IMR-90 (cell line): ENCODE results near the gene CLDN7. TPM values are rescaled to one million over a fixed set of nuclear protein-coding genes. Genes with fewer than 3 reads are reported as not detected.

Experiments
- ATAC-seq: fragments of 200-7000 bp; cut with Tn5 transposase; 2 replicates; pipeline ENCODE4 v1.9.1; 2020; ENCODE audit warnings: low read depth, mild to moderate bottlenecking, moderate library complexity
- BruUV-seq: library from RNA; stranded (reverse); fragments of 400-500 nt; replicated peaks from 2 replicates; lab custom pipeline; 2021; lab: Mats Ljungman, UMichigan
- CTCF ChIA-PET: fragments of 300-600 bp; formaldehyde crosslinking; extraction: SDS; loops from one replicate; lab custom pipeline; 2021; ENCODE audit warnings: antibody characterized with exemption; lab: Yijun Ruan, JAX
- POLR2A ChIA-PET: fragments of 300-600 bp; sonication (Branson Sonifier 250); formaldehyde crosslinking; loops from one replicate; lab custom pipeline; 2022; ENCODE audit warnings: antibody characterized with exemption; ENCODE audit not compliant: unreplicated experiment; lab: Charles Lee
- DNase-seq: peaks from one replicate; pipeline ENCODE4 v3.0.0; 2013
- H2AFZ ChIP-seq: replicated peaks from 2 replicates; pipeline ENCODE3; 2013; ENCODE audit warnings: low read length, mild to moderate bottlenecking; ENCODE audit not compliant: poor library complexity
- H2AK5ac ChIP-seq: 2 replicates; pipeline ENCODE4 v1.6.1; 2013; ENCODE audit warnings: low read depth, low read length, inconsistent platforms
- H2AK9ac ChIP-seq: replicated peaks from 2 replicates; pipeline ENCODE3; 2013; ENCODE audit warnings: mild to moderate bottlenecking, low read depth, low read length, moderate library complexity; ENCODE audit not compliant: poor library complexity
- H2BK120ac ChIP-seq: 2 replicates; pipeline ENCODE4 v1.6.1; 2013; ENCODE audit warnings: low read depth, low read length, inconsistent platforms
- H2BK15ac ChIP-seq: 3 replicates; pipeline ENCODE4 v1.6.1; 2013; ENCODE audit warnings: low read depth, low read length, inconsistent platforms
- H2BK20ac ChIP-seq: 2 replicates; pipeline ENCODE4 v1.6.1; 2013; ENCODE audit warnings: low read depth, mild to moderate bottlenecking, inconsistent platforms, low read length, moderate library complexity
- H2BK5ac ChIP-seq: 2 replicates; pipeline ENCODE4 v1.6.1; 2013; ENCODE audit warnings: mild to moderate bottlenecking, low read depth, low read length, inconsistent platforms; ENCODE audit not compliant: poor library complexity, severe bottlenecking
- H3K14ac ChIP-seq: replicated peaks from 2 replicates; pipeline ENCODE4 v1.6.1; 2013; ENCODE audit warnings: low read depth, low read length, inconsistent platforms
- H3K18ac ChIP-seq: 2 replicates; pipeline ENCODE4 v1.6.1; 2013; ENCODE audit warnings: low read depth, low read length, control low read depth
- H3K23ac ChIP-seq: 2 replicates; pipeline ENCODE4 v1.6.1; 2013; ENCODE audit warnings: low read depth, low read length, inconsistent platforms
- H3K27ac ChIP-seq: 2 replicates; pipeline ENCODE4 v1.5.1; 2013; ENCODE audit warnings: mild to moderate bottlenecking, control low read depth, low read length; ENCODE audit not compliant: insufficient read depth
- H3K27me3 ChIP-seq: 2 replicates; pipeline ENCODE4 v1.6.1; 2013; ENCODE audit warnings: low read length; ENCODE audit not compliant: control insufficient read depth, insufficient read depth
- H3K36me3 ChIP-seq: 2 replicates; pipeline ENCODE4 v1.6.1; 2013; ENCODE audit warnings: low read length, mixed read lengths; ENCODE audit not compliant: control insufficient read depth, insufficient read depth
- H3K4ac ChIP-seq: 2 replicates; pipeline ENCODE4 v1.6.1; 2013; ENCODE audit warnings: low read depth, low read length, inconsistent platforms
- H3K4me1 ChIP-seq: 2 replicates; pipeline ENCODE4 v1.6.1; 2013; ENCODE audit warnings: low read length, mixed read lengths; ENCODE audit not compliant: control insufficient read depth, insufficient read depth
- H3K4me2 ChIP-seq: 2 replicates; pipeline ENCODE4 v1.6.1; 2013; ENCODE audit warnings: low read depth, mild to moderate bottlenecking, control low read depth, low read length, moderate library complexity
- H3K4me3 ChIP-seq: 2 replicates; pipeline ENCODE4 v1.5.1; 2013; ENCODE audit warnings: low read depth, mild to moderate bottlenecking, control low read depth, low read length, moderate library complexity; ENCODE audit not compliant: insufficient read depth
- H3K56ac ChIP-seq: 2 replicates; pipeline ENCODE4 v1.6.1; 2013; ENCODE audit warnings: low read length, inconsistent platforms; ENCODE audit not compliant: insufficient read depth; ENCODE audit errors: extremely low read depth
- H3K79me1 ChIP-seq, 2 experiments: 2 replicates each; pipeline ENCODE4 v1.6.1; 2013; ENCODE audit warnings: low read length in 2 of 2, inconsistent platforms in 1 of 2, low read depth in 1 of 2
- H3K9ac ChIP-seq: 2 replicates; pipeline ENCODE4 v1.6.1; 2013; ENCODE audit warnings: low read depth, low read length, control low read depth
- H3K9me1 ChIP-seq: 2 replicates; pipeline ENCODE4 v1.6.1; 2013; ENCODE audit warnings: low read length, inconsistent platforms; ENCODE audit not compliant: insufficient read depth
- H3K9me3 ChIP-seq: 2 replicates; pipeline ENCODE4 v1.6.1; 2013; ENCODE audit warnings: low read length; ENCODE audit not compliant: control insufficient read depth, insufficient read depth
- H4K20me1 ChIP-seq: 2 replicates; pipeline ENCODE4 v1.6.1; 2013; ENCODE audit warnings: low read length, inconsistent platforms; ENCODE audit not compliant: insufficient read depth
- H4K5ac ChIP-seq: 2 replicates; pipeline ENCODE4 v1.6.1; 2013; ENCODE audit warnings: mild to moderate bottlenecking, low read depth, low read length, control low read depth
- H4K8ac ChIP-seq, 2 experiments: 2 replicates each; pipeline ENCODE4 v1.6.1; 2013; ENCODE audit warnings: low read depth in 2 of 2, low read length in 2 of 2, control low read depth in 1 of 2, inconsistent platforms in 1 of 2
- H4K91ac ChIP-seq: 2 replicates; pipeline ENCODE4 v1.6.1; 2013; ENCODE audit warnings: low read depth, low read length, inconsistent platforms; ENCODE audit not compliant: insufficient read depth
- CEBPB ChIP-seq: IDR thresholded peaks from 2 replicates; pipeline ENCODE4 v1.6.1; 2012; ENCODE audit warnings: low read depth, low read length, improper control_type of control experiment
- CHD1 ChIP-seq: IDR thresholded peaks from 2 replicates; pipeline ENCODE4 v1.6.1; 2012; ENCODE audit warnings: low read depth, low read length, improper control_type of control experiment
- CTCF ChIP-seq: conservative IDR thresholded peaks from 2 replicates; pipeline ENCODE4 v1.5.1; 2012; ENCODE audit warnings: mild to moderate bottlenecking, low read depth, low read length, improper control_type of control experiment
- FOS ChIP-seq: fragments of 150-350 bp; IDR thresholded peaks from 2 replicates; pipeline ENCODE4 v1.6.1; 2016; ENCODE audit warnings: low read depth, low read length
- MXI1 ChIP-seq: IDR thresholded peaks from 2 replicates; pipeline ENCODE4 v1.6.1; 2012; ENCODE audit warnings: low read depth, mild to moderate bottlenecking, low read length, moderate library complexity, borderline replicate concordance
- RAD21 ChIP-seq: IDR thresholded peaks from 2 replicates; pipeline ENCODE4 v1.6.1; 2012; ENCODE audit warnings: low read length, improper control_type of control experiment
- WGBS, 2 experiments: methylation state at CpG; one replicate each; pipeline versions ENCODE4 v1.1.5 to v1.1.7; 2013; ENCODE audit warnings: missing lambda C conversion rate in 2 of 2; ENCODE audit not compliant: insufficient read length in 1 of 2; ENCODE audit errors: extremely low coverage in 2 of 2; 5-methylcytosine and 5-hydroxymethylcytosine counted together
- dilution Hi-C: fragments of 300-500 bp; cut with HindIII; formaldehyde crosslinking; loops from one replicate; pipeline ENCODE4 v1.14.3; 2018; ENCODE audit warnings: low sequenced_read_pairs; ENCODE audit not compliant: unreplicated experiment
- in situ Hi-C: fragments of 300-500 bp; cut with MboI; formaldehyde crosslinking; loops from 3 replicates; pipeline ENCODE4 v1.14.3; 2019; ENCODE audit warnings: low sequenced_read_pairs, inconsistent platforms, mixed read lengths
- intact Hi-C: fragments of 100-400 bp; cut with micrococcal nuclease; formaldehyde crosslinking; loops from 2 replicates; pipeline ENCODE4 v1.10.0; 2022
- polyA plus RNA-seq, 3 experiments: library from polyadenylated mRNA; depleted of rRNA; stranded (reverse); fragments of >200 nt; gene quantifications; 2 replicates each; pipeline ENCODE4 v1.2.3, GENCODE V29; 2012; ENCODE audit warnings: low replicate concordance in 1 of 3
- total RNA-seq: library from RNA; depleted of rRNA; stranded (reverse); fragments of >200 nt; gene quantifications from 2 replicates; pipeline ENCODE4 v1.2.3, GENCODE V29; 2012

Gene CLDN7
- total and polyA plus RNA-seq, 2 of the 4 experiments (the other 2 are of a cell fraction), result 1.4 TPM

- intact Hi-C loops (no loop called here), dilution Hi-C loops (no loop called here), in situ Hi-C loops (no loop called here)
- peaks cover 75% of the 10 kb centered on the region for H3K36me3 ChIP-seq
- no peak overlapping the region for H3K27ac ChIP-seq
- no peak overlapping the region for H3K4me2 ChIP-seq
- no peak overlapping the region for H3K56ac ChIP-seq
- H3K4me1 ChIP-seq, result peaks cover 11% of the 10 kb centered on the region
- ChIA-PET CTCF (no interaction called here), POLR2A (interaction anchor here (0.6 kb wide), 2 partner anchors 10 kb away, joined by 3 read pairs; partner anchors contain the start of gene DVL2)
- no peak overlapping the region for H2BK20ac ChIP-seq
- TF ChIP-seq MXI1 (no peak), CEBPB (no peak), FOS (no peak), CHD1 (no peak), RAD21 (no peak), CTCF (no peak)
- H3K27me3 ChIP-seq, result no peaks in the 10 kb centered on the region
- H2BK15ac ChIP-seq, result no peak overlapping the region
- BruUV-seq, result no TSS peak
- no peak overlapping the region for H2BK5ac ChIP-seq
- WGBS, 2 experiments, result 100% methylated on average over 5 of the region's 10 CpGs; no CpG with 5 or more reads in 1 of the 2 experiments
- no peak for DNase-seq
- ATAC-seq, result no peak
- H3K79me1 ChIP-seq, result peaks cover 8 to 74% of the 10 kb centered on the region in 2 experiments
- no peak overlapping the region for H3K14ac ChIP-seq
- no peak overlapping the region for H3K4ac ChIP-seq
- no peak overlapping the region for H3K4me3 ChIP-seq
- H4K8ac ChIP-seq, result no peak overlapping the region
- H4K20me1 ChIP-seq, result peaks cover 32% of the 10 kb centered on the region
- no peak overlapping the region for H3K9ac ChIP-seq
- peaks cover 12% of the 10 kb centered on the region; the same call in 1 of the 2 replicates for H3K9me1 ChIP-seq
- no peak overlapping the region for H3K23ac ChIP-seq
- peak overlapping the region; percentile 34 for H2AK9ac ChIP-seq
- H3K9me3 ChIP-seq, result no peaks in the 10 kb centered on the region
- H2AFZ ChIP-seq, result no peak overlapping the region
- no peak overlapping the region for H4K91ac ChIP-seq
- no peak overlapping the region for H2AK5ac ChIP-seq
- no peak overlapping the region for H3K18ac ChIP-seq
- no peak overlapping the region for H2BK120ac ChIP-seq
- H4K5ac ChIP-seq, result no peak overlapping the region
These were observed 38.2 kb downstream of the CLDN7 start for GRCh38 chr17:7224110-7224509.
